NCI-H524 treated with DMSO at 0.1 percent for 48 hours (cell line): Measurements from ENCODE around the gene FBXL14.

Experiments used
- DNase-seq: peaks from one replicate; lab custom pipeline; 2025; lab: John Stamatoyannopoulos, UW

Gene FBXL14

DNA sequence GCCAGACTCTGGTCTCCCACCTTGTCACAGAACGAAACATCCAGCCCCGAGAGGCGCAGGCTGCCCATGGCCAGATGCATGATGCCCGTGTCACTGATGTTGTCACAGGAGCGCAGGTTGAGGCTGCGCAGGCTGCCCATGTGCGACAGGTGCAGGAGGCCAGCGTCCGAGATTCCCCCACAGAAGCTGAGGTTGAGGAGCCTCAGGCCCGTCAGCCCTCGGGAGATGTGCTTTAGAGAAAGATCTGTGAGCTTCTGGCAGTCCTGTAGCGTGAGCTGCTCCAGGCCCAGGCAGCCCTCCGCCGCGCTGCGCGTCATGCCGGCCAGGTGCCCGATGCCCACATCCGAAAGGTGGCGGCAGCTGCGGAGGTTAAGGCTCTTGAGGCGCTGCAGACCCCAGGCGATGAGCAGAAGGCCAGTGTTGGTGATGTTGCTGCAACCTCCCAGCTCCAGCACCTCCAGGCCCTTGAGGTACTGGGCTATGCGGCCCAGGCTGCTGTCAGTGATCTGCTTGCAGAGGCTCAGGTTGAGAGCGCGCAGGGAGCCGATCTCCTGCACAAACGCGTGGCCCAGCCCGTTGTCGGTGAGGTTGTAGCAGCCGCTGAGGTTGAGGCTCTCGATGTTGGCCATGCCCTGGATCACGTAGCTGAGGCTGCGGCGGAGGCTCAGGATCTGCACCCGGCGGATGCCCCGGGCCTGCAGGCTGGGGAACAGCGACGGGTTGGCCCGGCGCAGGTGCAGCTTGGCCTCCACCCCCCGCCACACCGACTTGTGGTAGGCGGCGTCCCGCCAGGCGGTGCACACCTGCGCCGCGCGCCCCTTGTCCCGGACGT is 991 bp downstream of the FBXL14 start:
- DNase-seq = no peak

DNA sequence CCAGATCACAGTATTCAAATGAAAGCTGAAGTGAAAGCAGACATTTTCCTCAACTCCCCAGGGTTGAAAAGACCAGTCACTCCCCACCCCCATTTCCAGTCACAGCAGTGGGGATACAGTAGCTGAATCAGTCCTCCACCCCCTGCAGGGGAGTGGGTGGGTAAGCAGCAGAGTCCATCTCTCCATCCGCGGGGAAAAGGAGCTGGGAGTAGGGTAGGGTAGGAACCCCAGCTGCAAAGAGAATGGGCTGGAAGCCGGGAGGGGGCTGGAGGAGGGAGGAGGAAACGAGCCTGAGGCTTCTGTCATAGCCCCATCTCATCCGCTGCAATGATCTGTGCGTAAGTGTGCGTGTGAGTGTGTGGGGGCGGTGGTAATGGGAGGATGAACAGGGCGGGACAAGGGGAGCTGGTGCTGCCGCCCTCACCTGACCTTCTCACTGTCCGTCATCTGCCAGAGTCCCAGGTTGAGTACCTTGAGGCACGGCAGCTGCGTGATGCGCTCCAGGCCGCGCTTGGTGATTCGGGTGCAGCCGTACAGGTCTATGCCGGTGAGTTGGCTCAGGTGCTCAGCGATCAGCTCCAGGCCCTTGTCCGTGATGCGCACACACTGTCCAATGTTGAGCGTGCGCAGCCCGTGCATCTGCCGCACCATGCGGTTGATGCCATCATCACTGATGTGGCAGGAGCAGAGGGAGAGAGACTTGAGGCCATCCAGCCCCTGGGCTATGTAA is 1.8 kb downstream of the FBXL14 start:
- DNase-seq = no peak

DNA sequence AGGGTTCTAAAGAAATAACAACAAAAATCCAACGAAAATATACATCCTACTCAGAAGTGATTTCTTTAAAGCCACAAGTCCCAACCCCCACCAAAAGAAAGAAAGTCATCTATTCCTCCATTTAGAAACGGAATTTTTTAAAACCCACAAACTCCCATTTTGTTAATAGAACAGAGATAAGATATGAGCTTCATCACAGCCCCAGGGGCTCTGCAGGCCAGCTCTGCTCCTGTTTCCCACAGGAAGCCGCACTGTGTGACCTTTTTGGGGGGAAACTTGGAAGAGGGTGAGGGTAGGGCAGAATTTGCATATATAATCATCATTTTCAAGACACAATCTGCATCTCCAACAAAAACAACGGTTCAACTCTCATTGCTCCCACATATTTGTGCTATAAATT is 2.8 kb downstream of the FBXL14 start:
- no peak for DNase-seq

DNA sequence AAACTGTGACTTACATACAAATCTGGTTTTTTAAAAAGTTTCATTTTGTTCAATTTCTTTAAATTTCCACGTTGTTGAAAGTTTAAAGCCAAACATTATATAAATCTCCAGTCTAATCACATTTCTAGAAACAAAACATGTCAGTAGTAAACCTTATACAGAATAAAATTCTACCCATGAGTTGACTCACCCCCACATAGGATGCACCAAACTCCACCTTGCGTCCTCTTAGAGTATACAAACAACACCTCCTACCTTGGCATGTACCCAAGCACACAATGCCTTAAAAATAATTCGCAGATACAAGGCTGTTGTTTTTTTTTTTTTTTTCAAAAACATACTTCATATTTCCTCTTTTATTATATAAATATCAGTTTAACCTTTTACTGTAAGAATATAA is 3.3 kb downstream of the FBXL14 start:
- no peak for DNase-seq

DNA sequence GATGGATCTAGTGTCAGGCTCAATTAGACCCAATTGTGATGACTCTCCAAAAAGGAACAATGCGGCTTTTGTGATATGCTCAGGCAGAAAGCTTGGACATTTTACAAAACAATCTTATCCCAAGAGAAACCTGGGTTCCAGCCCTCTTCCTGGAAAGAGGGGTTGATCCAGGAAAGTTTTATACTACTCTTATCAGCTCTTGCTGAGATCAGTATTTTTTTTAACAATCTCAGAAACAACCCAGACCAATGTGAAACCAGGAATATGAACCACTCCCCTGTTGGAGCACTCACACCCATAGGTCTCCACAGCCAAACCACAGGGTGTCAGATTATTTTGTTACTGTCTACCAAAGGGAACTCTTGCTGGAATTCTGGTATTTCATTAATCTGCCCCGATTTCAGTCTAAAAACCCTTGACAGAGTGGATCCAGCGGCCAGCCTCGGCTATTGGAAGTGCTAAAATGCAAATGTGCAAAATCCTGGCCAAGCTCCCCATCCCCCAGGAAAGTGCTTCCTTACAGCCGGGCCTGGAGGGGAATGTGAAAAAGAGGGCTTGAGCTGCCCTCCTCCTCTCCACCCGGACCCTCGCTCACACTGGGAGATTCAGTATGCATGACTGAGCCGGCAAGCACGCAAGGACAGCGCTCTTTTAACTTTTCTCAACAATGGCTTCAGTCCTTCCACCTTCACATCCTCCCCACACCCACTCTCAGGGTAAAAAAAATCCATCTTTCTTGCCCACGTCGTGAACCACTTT is 4.0 kb downstream of the FBXL14 start:
- no peak for DNase-seq

DNA sequence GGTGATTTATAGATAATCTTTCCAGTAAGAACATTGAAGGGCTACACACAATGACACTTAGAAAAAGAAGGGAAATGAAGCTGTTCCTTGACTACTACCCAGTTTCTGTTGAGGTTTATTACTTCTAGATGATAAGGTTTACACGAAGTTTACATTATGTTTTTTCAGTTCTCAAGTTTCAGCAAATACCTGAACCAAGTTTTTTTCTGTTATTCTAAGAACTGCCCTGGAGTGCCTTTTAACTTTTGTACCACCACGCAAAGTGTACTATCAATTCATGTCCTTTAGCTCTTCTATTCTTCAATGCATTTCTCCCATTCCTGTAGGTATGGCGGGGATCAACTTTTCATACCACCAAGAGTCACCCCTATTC is 5.8 kb downstream of the FBXL14 start:
- no peak for DNase-seq

DNA sequence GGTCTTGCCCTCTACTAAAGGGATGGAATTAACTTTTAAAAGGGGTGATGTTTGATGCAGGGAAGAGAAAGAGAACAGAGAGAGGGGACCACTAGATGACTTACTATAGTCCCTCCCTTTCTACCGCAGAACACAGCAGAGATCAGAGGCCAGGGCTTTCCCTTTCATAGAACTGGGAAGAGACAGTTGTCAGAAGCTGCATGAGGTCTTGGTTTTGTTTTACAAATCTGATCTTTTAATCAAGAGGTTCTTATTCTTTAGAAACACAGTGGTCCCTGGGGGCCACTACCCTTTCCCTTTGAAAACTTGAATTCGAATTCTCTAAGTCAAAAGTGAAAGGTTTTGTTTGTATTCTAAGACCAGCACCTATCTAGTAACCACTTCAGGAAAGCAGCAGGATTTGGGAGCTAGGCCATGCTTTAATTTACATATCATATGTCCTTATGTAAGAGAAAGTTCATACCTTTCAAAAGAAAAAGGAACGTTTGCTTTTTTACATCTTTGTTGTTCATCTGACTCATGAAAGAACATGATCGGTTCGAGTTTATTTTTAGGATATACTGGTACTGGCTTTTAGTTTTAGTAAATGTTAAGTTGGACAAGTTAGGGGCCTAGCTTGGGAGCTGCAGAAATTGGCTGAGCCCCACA is 6.3 kb downstream of the FBXL14 start:
- no peak for DNase-seq

DNA sequence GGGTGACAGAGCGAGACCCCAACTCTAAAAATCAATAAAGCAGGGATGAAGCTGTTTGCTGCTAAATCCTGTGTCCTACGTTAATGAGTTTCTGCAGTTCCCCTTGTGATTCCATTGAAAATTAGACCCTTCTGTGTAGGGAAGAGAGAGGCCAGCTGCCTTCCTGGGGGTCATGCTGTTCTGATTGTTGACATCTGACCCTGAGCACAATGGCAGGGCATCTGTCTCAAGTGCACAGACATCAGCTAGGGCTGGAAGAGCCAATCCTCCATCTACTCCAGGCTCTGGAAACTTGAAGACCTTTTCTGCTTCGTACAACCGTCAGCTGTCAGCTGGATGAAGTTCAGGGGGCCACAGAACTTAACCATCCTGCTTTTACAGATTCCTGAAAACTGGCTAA is 10.1 kb downstream of the FBXL14 start:
- DNase-seq = no peak

DNA sequence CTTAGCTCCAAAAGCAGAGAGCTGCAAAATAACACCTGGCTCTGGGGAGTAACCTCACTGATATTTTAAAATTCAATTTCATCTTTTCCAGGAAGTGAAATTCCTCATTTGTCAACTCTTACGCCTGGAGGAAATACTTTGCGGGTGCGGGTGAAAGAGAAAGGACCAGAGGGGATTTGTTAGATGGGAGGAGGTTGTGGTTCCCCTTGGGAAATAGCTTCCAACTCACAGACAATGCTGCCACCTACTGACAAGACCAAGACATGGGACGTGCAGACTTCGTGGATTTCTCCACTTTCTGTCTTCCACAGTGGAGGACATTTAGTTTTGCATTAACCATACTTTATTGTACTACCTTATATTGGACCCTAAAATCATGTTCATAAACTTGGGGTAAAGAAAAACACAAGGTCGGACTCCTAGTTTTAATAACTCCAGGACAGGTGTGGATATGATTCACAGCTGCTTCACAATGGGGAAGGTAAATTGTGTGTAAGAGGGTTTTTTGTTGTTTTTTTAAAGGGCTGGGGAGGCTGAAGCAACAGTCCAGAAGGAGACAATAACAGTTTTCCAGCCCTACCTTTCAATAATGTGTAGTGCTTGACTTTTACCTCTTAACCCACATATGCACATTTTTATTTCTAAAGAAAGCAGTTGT is 10.8 kb downstream of the FBXL14 start:
- no peak for DNase-seq

DNA sequence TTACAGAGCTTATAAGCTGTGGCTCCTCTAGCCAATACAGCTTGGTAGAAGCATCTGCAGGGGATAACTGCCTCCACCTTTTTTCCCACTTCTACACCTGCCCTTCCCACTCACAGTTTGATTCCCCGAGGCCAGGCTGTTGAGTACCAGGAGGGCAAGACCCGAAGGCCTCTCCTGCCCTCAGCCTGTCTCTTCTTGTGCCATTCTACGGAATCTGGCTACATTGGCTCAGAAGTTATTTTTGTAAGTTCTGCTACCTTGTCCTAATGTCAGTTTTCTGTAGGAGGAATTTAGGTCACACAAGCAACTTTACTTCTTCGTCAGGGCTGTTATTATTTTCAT is 11.7 kb downstream of the FBXL14 start:
- DNase-seq = no peak

DNA sequence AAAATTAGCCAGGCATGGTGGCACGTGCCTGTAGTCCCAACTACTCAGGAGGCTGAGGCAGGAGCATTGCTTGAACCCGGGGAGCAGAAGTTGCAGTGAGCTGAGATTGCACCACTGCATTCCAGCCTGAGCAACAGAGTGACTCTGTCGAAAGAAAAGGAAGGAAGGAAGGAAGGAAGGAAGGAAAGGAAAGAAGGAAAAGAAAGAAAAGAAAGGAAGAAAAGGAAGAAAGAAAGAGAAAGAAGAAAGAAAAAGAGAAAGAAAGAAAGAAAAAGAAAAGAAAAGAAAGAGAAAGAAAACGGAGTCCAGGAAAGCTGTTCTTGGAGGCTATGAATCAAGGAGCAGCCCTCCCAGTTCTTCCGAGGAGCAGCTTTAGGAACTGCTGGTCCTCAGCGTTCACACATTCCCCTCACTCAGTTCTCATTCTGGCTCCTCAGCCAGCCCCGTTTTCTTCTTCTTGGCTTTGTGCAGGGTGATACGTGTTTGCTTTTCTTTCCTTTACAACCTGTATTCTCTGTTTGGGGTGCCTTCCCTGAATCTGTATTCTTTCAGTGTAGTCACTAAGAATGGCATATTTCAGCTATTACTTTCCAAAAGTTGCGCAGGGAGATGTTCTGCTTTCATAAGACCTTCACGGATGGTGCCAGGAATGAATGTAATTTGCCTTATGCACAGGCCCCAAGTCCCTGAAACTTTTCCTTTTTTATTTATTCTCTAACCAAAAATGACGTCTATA is 12.2 kb downstream of the FBXL14 start:
- no peak for DNase-seq

DNA sequence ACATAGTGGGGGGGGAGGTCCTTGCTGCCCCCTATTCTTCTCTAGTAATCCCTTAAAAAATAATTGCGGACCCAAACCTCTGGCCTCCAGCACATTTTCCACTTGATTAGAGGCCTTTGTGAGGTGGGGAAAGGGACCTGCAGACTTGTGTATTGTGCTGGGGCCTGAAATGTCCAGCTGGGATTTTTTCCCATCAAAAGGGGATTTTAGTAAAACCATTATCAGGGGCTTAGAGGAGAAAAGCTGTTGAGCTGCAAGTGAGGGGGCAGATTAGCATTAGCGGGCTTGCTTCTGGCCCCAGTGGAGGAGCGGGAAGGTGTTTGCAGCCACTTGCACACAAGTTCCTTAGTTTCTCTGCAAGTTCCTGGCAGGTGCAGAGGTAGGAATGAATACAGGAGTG is 13.9 kb downstream of the FBXL14 start:
- DNase-seq = no peak

DNA sequence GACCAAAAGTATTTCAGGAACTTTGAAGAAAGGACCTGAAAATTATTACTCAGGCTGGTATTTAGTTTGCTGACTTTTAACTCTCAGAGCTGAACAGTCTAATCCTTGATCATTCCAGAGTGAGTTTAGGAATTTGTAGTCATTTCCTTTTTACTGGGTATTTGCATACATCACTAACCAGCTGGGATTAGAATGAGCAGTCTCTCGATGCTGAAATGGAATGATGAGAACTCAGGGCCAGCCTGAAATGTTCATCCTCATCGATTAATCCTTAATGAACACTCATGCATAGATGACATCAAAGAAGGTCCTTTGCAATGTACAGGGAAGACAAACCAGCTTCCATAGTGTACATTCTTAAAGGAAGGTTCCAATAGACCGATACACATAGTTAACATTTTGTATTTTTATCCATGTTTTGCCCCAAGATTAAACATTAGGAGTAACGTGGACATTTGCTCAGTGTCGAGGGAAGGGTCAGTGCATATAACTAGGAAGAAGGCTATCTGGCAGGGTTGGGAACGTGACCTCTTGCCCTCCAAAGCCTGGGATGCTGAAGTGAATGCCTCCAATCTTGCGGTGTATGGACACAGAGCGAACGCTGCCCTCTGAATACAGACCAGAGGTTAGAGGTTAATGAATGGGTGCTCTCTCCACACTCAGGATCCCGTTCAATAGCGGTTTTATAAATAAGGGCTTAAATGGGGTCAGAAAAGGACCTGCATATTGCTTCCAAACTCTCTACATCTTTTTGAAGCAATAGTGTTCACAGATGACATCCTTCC is 14.5 kb downstream of the FBXL14 start:
- no peak for DNase-seq

DNA sequence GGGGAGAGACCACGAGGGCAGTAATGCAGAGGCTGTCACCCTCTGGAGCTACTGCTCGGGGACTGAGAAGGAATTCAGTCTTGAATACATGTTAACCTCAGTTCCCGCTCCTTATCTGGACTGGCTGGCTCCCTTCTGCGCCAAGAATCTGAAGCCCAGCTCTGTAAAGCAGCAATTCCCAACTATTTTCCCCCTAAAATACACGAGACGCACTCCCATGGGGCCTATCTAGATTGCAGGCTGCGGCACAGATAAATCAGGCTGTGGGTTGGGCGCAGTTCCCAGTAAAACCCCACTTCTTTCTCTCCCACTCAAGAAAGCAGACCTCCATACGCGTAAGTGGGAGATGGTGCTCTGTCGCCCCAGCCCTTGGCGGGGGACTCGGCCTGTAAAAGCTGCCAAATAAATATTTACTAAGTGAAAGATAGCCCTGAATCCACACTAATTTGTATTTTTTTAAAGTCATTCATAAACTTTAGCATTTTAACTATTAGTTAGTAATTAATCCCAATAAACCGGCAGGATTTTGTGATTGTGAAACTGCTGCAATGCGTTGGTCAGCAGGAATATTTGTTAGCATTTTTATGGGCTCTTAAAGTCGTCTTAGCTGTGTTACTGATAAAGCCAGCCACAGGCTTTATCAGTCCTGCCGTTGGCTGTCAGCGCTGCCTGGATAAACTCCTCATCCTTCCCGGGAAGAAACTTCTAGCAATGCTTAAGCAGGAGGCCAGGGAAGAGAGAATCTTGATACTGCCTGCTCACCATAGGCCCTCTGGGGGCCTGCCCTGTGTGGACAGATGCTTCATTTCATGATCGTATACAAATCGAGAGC is 17.8 kb downstream of the FBXL14 start:
- DNase-seq = no peak

DNA sequence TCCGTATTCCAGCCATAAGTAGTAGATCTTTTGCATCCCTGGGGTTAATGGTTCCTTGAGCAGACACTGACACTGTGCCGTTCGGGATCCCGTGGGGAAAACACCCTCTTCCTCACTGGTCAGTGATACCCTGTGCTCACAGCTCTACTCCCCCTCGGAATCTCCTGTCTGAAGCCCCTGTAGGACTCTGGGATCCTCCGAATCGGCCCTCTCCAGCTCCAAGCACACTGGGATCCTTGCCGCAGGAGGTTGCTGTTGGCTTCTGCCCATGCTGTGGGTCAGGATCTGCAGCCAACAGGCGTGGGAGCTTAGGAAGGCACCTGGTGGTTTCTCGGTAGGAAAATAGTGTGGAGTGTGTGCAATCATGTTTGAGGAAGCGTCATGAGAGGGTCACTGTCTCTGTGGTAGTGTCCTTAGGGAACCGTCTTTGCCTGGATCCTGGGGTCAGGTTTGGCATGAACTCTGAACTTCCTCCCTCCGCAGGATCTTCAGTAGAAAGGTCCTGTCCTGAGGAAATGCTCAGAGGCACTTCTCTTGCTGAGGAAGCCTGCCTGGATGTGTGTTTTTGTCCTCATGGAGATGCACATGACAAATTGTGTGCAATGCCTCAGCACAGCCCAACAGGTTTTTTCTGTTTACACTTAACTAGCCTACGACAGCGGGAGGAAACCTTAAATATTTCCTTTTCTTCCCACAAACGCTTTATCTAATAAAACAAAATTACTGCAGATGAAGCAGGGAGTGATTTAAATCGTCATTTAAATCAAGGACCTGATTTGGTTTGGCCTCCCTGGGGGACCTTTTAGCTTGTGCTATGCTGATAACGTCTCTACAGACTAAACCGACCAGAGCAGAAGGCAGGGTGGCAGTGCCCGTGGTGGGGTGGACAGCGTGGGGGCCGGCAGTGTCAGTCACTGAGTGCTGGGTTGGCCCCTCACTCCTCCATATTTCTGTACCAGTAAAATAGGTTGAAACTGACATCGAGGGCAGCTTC is 18.7 kb downstream of the FBXL14 start:
- DNase-seq = no peak

DNA sequence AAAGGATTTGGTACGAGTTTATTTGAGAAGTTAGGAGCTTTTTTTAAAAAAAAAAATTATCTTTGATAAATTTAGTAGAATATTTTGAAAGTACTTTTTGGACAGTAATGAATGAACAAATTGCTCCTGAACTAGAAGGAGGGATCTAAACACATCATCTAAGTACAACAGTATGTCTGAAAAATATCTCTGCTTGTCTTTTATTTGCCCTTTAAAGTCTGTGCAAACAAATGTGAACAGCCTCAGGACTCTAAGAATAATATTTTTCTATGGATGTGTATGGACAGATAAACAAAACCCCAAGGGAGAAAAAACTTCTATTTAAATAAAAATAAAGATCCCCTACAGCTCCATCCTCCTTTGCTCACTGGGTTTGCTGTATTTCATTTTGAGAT is 19.5 kb downstream of the FBXL14 start:
- DNase-seq = no peak

DNA sequence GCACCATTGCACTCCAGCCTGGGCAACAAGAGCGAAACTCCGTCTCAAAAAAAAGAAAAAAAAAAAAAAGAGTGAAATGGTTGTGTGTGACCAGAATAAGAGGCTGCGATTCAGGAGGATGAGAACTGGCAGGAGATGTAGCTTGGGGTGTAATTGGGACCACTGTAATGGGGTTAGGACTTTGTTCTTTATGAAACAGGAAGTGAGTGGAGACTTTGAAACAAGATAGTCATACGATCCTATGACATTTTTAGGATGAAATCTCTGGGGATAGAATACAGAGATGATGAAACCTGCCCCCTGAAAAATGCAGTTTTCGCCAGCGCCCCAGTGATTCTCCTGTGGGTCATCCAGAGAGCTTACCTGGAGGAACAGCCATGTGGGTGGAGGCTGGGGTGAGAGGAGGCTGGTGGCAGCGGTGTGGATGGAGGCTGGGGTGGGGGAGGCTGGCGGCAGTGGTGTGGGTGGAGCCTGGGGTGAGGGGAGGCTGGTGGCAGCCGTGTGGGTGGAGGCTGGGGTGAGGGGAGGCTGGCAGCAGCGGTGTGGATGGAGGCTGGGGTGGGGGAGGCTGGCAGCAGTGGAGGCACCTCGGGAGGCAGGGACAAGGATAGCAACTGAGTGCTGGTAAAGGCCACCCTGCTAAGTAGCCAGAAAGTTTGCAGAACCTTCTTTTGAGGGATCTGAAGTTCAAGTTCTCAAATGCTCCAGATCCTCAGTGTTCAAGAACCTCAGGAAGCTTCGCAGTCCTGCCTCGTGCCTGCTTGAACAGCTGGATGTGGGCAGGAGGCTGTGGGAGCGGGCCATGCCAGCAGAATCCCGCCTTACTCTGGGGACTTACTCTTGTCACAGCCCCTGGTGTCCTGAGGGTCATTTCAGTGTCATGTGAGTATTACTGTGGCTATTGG is 20.2 kb downstream of the FBXL14 start:
- DNase-seq = no peak
